CD4-positive, alpha-beta T cell treated with Interleukin-6 for 4 hours (primary cell): ENCODE results near the gene ACOT8.
"Not testable (repeated sequence)": the region's sequence is repeated elsewhere in the genome, so short reads cannot be mapped to it uniquely, and the experiment has no call there.

ENCODE experiments used
- DNase-seq: peaks from one replicate; pipeline ENCODE4 v3.0.0-alpha.2; 2020; ENCODE audit warnings: mixed read lengths

Gene ACOT8

DNA sequence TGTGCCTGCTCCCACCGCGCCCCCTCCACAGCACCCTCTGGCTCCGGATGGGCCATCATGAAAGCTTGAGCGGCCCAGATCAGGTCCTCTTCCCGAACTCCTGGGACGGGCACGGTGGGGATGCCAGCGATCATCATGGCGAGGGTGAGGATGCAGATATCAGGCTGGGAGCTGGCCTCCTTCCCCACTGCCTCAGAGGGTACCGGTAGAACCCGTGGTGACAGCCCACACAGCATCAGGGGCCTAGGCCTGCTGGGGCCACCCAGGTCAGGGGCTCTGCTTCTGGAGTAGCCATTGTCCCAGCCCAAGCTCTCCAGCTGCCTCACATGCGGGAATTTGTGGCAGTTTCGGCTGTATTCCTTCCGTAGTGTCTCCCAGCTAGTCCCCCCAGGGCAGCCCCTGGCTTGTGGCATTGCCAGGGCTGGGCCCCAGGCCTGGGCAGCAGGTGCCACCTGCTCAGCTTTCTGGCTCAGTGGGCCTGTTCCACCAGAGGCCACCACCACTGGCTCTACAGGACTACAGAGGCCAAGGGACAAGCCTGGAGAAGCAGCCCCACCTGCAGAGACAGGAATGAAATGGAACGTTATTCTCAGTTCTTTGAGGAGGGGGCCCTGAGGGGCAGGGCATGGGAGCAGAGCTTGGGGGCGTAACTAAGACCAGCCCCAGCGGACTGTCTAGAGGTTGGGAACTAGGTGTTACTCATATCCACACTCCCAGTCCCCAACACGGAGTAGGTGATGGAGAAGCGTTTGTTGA, 29.6 kb upstream of the ACOT8 start:
- DNase-seq, result no peak

DNA sequence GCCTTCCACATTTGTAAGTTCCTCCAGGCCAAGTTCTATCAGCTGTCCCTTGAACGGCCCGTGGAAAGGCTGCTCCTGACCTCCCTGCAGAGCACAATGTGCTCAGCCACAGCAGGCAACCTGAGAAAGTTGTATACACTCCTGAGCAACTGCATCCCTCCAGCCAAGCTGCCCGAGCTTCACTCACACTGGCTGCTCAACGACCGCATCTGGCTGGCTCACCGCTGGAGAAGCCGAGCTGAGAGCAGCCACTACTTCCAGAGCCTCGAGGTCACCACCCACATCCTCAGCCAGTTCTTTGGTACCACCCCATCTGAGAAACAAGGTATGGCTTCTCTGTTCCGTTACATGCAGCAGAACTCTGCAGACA, 25.9 kb upstream of the ACOT8 start:
- no peak for DNase-seq

DNA sequence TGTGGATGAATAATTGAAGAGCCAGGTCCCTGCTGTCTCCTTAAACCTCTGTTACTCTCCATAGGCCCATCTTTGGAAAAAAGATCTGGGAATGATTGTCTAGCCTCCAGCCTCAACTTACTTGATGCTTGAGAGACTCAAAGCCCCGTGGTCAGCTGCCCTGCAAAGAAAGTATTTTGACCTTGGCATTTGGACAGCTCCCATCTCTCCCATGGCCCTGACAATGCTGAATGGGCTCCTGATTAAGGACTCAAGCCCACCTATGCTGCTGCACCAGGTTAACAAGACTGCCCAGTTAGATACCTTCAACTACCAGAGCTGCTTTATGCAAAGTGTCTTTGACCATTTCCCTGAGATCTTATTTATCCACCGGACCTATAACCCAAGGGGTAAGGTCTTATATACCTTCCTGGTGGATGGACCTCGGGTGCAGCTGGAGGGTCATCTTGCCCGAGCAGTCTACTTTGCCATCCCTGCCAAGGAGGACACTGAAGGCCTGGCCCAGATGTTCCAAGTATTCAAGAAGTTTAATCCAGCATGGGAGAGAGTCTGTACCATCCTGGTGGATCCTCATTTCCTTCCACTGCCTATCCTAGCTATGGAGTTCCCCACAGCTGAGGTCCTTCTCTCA, 25.4 kb upstream of the ACOT8 start:
- DNase-seq, result no peak

DNA sequence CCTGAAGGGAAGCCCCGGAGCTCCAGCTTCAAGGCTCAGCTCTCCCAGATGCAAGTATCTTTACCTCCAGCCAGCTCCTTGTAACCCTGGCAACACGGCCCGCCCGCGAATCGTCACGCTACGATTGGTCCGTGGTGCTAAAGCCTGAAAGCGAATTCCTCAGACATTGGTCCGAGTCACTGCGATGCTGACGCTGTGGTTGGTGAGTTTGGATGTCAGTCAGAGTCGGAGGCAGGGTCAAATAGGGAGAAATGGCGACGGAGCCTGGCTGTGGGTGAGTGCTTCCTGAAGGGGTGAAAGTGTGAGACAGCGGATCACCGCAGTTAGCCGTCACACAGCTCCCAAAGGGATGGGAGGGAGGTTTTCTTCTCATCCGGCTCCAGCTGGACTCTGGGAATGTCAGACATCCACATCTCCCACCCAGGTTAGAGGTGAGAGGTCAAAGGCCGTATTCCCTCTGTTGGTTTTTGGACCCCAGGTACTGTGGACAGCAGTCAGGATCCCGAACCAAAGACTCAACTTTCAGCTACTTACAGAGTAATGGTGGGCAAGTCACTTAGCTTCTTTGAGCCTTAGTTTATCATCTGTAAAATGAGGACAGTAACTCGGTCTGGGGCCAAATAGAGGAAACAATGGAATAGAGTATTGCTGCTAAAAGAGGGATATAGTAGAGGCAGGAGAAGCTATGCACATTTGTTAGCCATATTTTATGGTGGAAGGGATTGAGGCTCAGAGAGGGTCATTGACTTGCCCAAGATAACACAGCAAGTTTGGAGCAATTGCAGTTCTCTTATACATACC, 24.0 kb upstream of the ACOT8 start, which contains the start of gene ZSWIM1:
TSS of gene ZSWIM1 (plus strand) at position 240 of the 801 bp plus-strand sequence. CDS start 1,366 bp downstream, outside the sequence.
- DNase-seq, result peak; percentile 99

DNA sequence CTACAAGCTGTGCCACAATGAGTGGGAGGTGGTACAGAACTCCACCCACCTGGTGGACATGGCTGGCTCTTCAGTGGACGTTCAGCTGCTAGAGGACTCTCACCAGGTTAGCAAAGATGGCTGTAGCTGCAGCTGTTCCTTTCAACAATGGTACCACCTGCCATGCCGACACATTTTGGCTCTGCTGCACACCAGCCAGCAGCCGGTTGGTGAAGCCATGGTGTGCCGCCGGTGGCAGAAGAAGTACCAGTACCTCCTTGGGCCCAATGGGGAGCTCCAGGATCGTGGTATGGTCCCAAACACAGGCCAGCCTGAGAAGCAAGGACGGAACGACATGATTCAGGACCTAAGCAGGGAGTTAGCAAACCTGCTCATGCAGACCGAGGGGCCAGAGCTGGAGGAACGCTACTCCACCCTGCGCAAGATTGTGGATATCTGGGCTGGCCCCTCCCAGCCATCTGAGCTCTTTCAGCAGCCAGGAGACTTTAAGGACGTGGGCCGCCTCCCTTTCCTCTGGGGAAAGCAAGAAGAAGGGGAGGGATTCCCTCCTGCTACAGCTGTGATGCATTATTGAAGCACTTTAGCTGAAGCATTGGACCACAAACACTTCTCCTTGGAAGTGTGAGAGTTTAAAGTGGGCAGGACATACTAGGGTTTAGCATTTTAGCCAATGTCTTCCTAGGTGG, 21.0 kb upstream of the ACOT8 start:
- no peak for DNase-seq

DNA sequence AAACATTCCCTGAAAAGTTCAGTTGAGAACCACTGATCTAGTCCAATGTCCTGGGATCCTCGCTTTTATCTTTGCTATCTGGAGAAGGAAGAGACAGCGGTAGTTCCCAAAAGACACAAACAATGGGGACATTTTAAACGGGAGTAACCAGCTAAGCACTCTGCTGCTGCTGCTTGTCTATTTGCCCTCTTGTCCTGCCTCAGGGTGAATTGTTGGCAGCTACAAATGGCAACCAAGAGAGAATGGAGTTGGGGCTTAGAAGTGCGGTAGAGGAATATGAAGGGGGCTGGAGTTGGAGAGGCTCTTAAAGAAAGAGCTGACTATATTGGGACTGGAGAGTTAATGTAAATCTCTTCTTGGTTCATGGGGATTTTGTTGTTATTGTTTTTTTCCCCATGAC, 17.4 kb upstream of the ACOT8 start:
- no peak for DNase-seq

DNA sequence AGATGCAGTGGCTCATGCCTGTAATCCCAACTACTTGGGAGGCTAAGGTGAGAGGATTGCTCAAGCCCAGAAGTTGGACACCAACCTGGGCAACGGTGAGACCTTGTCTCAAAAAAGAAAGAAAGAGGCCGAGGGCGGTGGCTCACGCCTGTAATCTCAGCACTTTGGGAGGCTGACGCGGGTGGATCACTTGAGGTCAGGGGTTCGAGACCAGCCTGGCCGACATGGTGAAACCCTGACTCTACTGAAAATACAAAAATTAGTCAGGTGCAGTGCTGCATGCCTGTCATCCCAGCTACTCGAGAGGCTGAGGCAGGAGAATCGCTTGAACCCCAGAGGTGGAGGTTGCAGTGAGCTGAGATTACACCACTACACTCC, 16.9 kb upstream of the ACOT8 start:
- not testable (repeated sequence) for DNase-seq

DNA sequence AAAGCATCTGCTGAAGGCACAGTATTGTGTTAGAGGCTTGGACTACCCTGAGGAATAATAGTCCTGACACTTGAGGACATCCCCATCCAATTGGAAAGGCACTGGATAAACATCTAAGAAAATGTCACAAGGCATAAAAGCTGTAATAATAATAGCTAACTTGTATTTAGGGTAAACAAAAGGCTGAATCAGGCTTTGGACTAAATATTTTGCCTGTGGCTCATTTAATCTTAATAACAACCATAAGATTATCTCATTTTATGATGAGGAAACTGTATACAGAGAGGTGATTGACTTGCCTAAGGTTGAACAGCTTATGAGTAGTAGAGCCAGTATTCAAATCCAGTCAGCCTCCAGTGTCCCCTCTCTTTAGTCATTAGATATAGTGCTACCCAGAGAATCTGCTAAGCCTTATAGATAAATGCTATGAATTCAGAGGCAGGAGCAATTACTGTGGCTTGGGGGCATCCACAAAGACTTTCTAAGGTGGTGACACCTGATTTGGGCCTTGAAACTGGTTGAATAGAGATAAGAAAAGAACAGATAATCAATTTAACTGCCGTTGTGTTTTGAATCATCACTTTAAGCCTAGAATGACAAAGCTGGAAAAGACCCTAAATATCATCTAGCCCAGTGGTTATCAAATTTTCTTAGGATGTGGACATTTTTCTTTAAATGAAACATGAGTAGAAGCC, 16.4 kb upstream of the ACOT8 start:
- no peak for DNase-seq

DNA sequence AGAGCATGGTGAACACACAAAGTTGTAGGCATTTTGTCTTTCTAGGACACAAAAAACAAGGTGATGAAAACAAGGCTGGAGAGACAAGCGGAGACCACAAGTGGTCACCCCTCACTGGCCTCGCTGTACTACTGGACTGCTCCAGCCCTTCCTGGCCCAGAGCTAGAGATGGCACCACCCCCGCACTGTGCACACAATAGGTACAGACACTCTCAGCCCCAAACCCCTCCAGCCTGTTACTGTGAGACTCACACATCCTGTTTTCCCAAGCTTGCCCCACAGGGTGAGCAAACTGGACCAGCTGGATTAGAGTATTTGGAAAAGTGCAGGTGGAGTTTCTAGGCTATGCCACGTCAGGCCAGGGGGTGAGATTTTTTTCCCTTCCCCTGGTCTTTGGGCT, 15.4 kb upstream of the ACOT8 start:
- no peak for DNase-seq

DNA sequence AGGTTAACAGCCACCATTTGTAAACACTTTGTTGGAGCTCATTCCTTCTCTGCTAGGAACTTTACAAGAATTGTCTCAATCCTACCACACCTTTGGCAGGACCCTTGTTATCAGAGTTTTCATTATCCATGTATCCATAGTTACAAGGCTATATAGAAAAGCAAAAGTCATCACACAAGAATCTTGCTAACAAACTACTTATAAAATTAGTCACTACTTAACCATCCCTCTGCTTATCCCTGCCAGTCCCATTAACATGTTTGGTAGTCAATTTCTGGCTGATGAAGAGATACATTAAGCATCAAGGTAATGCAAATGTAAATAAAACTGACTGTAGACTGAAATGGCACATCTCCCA, 10.6 kb upstream of the ACOT8 start:
- DNase-seq, result no peak

DNA sequence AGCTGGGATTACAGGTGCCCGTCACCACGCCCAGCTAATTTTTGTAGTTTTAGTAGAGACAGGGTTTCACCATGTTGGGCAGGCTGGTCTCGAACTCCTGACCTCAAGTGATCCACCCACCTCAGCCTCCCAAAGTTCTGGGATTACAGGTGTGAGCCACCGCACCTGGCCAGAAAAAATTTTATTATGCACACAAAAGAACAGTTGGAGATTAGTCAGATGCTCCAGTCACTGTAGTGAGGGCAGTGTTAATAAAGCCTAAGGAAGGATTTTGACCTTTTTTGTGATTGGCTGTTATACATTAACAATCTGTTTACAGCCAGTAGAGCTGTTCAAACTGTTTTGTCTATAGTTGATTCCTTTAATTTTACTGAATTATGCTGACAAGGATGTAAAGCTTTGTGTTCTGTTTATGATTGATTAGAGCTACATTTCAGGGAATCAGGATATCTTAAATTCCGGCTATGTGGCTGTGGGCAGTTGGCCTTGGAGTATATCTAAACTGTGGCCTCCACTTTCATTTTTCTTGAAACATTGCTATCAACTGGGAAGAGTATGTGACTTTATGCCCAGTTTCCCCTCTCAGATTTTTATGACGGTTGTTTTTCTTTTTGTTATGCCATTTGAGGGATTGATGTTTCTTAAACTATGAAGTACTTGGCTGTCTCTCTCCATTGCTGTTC, 10.1 kb upstream of the ACOT8 start:
- DNase-seq, result no peak

DNA sequence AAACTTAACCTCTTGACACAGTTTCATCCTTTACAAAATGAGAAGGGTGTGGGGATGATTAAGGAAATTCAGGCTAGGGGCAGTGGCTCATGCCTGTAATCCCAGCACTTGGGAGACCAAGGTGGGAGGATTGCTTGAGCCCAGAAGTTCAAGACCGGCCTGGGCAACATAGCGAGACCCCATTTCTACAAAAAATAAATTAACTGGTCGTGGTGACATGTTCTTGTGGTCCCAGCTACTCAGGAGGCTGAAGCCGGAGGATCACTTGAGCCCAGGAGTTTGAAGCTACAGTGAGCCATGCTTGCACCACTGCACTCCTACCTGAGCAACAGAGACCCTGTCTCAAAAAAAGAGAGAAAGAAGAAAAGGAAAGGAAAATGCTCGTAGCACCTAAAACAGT, 9.3 kb upstream of the ACOT8 start:
- DNase-seq, result no peak

DNA sequence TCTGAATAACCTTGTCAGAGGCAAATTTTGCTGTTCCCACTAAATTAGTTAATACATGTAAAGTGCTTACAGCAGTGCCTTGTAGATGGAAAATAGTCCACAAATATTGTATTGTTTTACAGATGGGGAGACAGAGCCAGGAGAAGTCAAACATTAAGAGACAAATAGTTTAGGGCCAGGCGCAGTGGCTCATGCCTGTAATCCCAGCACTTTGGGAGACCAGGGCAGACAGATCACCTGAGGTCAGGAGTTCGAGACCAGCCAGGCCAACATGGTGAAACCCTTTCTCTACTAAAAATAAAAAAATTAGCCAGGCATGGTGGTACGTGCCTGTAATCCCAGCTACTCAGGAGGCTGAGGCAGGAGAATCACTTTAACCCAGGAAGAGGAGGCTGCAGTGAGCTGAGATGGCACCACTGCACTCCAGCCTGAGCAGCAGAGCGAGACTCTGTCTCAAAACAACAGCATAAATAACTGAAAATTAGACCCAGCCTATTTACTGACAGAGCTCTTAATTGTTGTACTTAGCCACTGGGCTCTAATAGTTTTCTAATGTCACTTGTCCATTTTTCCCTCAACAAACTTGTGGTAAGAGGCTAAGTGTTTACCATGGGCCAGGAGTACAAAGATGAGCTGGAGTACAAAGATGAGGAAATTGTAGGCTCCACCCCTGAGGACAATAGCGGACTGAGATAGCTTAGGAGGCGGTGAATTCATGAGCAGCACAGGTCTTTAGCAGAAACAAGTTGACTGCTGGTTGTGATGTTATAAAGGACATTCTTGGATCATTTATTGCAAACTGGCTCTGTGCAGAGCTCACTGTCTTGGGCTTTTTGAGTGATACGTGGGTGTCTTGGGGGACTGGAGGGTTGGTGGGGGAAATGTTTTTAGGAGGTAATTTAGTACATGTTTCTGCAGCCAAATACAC, 6.6 kb upstream of the ACOT8 start:
- DNase-seq, result no peak

DNA sequence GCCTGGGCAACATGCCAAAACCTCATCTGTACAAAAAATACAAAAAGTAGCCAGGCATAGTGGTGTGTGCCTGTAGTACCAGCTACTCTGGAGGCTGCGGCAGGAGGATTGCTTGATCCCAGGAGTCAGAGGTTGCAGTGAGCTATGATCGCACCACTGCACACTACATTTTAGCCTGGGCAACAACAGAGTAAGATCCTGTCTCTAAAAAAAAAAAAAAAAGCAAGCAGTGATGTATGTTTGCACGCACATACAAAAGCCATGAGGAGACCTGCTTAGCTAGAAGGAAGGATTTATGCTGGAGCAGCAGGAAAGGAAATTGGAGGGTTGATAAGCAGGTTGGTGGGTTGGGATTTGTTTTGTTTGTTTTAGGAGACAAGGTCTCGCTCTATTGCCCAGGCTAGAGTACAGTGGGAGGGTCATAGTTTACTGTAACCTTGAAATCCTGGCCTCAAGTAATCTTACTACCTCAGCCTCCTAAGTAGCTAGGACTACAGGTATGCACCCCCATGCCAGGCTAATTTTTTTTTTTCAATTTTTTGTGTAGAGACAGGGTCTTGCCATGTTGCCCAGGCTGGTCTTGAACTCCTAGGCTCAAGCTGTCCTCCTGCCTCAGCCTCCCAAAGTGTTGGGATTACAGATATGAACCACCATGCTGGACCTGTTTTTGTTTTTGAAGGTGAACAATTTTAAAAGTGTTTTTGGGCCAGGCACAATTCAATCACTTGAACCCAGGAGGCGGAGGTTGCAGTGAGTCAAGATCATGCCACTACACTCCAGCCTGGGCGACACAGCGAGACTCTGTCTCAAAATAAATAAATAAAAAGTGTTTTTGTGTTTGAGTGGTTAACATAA, 4.3 kb upstream of the ACOT8 start:
- no peak for DNase-seq

DNA sequence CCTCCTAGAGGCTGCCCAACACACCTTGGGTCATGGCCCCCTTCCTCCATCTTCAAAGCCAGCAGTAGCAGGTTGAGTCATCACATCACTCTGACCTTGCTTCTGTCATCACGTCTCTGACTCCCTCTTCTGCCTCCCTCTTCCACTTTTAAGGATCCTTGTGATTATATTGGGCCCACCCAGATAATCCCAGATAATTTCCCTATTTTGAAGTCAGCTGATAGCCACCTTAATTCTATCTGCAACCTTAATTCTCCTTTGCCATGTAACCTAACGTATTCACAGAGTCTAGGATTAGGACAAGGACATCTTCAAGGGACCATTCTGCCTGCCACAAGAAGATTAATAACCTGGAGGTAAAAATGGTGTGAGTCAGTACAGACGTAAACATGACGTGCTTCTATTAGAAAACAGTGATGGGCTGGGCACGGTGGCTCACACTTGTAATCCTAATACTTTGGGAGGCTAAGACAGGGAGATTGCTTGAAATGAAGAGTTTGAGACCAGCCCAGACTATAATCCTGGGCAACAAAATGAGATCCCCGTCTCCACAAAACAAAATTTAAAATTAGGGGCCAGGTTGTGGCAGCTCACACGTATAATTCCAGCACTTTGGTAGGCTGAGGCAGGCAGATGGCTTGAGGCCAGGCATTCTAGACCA, 3.5 kb upstream of the ACOT8 start:
- DNase-seq, result no peak

DNA sequence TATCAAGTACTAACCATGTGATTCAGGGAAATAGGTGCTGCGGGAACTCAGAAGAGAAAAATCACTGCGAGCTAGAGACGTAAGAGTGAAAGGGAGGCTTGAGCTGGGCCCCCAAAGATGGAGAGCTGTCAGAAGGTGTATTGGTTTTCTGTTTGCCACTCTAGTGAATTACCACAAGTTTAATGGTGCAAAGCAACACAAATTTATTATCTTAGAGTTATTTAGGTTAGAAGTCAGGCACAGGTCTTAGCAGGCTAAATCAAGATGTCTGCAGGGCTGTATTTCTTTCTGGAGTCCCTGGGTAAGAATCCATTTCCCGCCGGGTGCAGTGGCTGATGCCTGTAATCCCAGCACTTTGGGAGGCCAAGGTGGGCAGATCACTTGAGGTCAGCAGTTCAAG, 2.7 kb upstream of the ACOT8 start:
- DNase-seq, result no peak

DNA sequence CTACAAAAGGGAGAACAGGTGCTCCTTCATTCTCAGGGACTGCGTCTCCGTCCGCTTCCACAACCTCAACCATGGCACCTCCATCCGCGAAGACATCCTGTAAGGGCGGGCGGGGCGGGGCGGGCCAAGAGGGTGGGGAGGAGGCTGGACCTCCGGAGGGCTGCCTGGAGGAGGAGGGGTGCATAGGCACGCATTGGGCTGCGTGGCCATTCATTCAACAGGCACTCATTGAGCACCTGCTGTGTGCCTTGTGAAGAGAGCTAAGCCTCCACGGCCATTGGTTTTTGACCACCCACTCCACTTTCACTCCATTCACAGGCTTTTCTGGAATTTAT, 657 bp upstream of the ACOT8 start:
- peak; percentile 54 for DNase-seq

DNA sequence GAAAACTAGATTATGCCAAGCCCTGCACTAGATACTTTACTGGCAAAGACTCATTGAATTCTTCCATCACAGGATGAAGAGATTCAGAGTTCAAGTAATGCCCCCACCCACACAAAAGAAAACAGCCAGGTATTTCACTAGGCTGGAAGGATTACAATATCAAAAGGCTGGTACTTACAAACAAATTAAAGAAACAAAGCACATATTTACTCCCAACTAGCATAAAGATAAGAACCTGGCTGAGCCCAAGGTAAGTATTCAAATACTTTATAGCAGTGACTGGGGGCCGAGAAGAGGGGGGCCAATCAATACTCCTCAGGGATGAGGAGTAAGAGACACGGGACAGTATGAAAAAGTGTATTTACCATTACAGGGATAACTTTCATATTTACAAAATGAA, 3.7 kb downstream of the ACOT8 start:
- DNase-seq, result no peak

DNA sequence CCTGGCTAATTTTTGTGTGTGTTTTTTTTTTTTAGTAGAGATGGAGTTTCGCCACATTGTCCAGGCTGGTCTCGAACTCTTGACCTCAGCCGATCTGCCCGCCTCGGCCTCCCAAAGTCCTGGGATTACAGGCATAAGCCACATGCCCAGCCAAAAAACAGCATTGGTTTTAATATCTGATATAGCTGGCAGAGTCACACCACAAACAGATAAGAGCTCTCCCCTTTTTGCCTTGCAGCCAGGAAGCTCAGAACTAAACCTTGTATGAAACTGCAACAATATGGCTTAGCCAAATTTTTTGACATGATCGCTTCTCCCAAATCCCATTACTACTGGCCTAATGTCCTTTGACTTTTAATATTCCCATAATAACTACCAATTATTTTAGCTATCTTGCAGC, 4.9 kb downstream of the ACOT8 start:
- no peak for DNase-seq

DNA sequence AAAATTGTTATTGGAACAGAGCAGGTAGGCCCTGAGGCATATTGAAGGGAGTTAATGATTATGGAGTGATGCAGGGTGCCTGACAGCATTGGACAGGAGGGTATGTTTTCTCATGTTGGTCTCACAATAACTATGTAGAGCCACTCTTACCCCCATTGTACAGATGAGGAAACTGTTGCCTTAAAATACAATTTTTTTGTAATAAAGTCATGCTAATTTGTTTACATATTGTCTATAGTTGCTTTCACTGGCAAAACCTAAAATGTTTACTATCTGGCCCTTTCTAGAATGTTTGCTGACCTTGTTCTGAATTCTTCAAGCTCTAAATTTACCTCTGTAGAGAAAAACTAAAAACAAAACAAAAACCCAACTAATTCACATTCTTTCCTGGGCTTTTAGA, 5.7 kb downstream of the ACOT8 start:
- DNase-seq, result no peak
